GM19238 (cell line): Measurements from ENCODE around the gene CD96.
"Not testable (repeated sequence)": the region's sequence is repeated elsewhere in the genome, so short reads cannot be mapped to it uniquely, and the experiment has no call there.

Experiments
- DNase-seq: peaks from one replicate; pipeline ENCODE4 v3.0.0; 2011; ENCODE audit warnings: low spot score; ENCODE audit not compliant: insufficient read length

CD96 gene

DNA sequence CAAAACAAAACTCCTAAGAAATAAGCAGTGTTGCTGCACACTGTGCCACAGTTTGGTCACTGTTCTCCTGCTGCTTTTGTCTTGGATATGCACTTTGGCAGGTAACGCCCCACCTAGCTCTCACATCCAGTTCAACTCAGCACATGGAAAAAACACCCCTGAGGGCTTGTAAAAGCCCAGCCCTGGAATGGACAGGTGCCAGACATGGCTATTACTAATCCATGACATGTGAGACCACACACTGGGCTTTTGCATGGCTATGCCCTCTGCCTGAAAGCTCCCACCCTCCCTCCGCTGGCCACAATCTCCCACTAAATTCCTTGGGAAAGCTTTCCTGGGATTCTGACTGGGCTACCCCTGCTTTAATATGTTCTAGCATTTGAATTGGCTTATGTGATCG is 77.8 kb downstream of the CD96 start:
- no peak for DNase-seq

DNA sequence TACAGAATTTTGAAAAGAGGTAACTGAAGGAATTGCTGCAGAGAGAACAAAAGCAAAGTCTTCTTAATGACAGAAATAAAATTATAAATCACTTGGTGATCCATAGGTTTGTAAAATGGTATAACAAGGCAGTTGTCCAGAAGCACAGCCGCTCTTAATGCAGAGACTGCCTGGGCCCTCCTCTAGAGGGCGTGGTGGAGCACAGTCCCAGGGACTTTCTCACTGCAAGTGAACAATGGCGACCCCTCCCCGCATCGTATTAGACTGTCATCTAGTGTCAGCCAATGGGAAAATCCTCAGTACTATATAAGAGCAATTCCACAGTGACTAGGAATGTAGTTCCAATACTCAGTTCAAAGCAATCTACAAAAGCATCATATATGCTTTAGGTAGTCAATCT is 79.5 kb downstream of the CD96 start:
- no peak for DNase-seq

DNA sequence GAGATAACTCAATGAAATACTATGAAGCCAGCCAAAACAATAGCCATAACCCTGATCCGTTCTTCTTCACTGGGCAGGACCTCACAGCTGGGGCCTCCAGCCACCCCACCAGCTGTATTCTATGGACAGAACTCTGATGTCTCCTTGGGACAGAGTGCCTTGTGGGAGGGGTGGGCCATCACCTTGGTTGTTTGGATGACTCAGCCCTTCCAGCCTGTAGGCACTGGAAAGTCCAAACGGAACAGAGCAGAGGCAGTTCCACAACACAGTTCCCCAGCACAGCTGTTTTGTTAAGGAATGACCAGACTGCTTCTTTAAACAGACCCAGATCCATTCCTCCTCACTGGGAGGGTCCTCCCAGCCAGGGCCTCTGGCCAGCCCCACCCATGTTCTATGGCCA is 85.1 kb downstream of the CD96 start:
- DNase-seq = no peak

DNA sequence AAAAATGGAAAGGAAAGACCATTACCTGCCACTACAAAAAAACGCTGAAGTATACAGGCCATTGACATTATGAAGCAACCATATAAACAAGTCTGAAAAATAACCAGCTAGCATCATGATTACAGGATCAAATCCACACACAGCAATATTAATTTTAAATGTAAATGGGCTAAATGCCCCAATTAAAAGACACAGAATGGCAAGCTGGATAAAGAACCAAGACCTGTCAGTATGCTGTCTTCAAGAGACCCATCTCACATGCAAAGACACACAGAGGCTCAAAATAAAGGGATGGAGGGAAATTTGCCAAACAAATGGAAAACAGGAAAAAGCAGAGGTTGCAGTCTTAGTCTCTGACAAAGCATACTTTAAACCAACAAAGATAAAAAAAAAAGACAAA is 87.0 kb downstream of the CD96 start:
- DNase-seq = not testable (repeated sequence)

DNA sequence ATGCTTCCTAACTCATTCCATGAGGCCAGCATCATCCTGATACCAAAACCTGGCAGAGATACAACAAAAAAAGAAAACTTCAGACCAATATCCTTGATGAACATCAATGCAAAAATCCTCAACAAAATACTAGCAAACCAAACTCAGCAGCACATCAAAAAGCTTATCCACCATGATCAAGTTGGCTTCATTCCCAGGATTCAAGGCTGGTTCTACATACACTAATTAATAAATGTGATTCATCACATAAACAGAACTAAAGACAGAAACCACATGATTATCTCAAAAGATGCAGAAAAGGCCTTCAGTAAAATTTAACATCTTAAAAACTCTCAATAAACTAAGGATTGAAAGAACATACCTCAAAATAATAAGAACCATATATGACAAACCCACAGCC is 88.6 kb downstream of the CD96 start:
- not testable (repeated sequence) for DNase-seq

DNA sequence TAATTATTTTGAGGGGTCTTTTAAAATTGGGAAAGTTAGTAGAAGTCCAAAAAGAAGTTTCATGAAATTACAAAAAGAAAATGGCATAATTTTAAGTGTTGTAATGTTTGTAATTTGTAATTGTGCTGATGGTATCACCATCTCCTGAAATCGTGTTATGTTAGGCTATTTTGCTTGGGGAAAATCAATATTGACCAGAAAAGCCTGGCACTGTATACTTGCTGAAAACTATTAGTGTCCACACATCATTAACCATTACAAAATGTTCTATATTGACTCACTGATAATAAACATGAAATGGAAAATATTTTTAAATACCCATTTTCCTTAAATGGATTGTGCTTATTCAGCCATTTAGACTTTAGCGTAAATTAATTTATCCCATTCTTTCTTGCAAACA is 93.4 kb downstream of the CD96 start:
- DNase-seq = no peak

DNA sequence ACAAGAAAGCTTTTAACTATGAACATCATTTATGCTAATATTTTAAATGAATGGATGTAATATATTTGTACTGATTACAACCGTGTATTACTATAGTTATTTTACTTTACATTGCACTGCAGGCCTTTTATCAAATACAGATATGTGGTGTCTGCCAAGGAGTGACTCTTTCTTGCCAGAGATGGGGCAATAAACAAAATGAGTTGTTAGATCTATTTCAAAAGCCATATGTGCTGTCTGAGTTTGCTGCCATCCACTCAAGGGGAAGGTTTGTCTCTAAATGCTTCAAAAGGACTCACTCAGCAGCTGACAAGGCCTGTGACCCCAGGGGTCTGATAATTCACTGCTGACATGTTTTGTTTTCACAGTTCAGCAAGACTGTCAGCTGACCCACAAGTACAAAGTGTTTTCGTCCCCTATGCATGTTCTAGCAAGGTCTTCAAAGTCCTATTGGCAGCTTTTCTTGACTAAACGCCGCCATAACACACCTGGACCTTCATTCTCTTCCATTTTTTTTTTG is 94.4 kb downstream of the CD96 start:
- DNase-seq = no peak

DNA sequence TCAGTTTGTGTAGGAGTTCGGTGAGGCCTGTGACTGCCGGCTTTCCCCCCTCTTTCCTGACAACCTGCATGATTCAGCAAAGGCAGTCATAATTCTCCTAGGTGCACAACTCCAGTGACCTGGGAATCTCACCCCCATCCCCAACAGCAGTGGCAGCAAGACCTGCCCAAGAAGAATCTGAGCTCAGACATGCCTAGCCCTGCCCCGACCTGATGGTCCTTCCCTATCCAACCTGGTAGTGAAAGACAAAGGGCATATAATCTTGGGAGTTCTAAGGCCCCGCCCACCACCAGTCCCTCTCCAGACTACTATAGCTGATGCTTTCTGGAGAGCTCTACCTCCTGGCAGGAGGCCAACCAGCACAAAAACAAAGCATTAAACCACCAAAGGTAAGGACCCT is 97.3 kb downstream of the CD96 start:
- no peak for DNase-seq

DNA sequence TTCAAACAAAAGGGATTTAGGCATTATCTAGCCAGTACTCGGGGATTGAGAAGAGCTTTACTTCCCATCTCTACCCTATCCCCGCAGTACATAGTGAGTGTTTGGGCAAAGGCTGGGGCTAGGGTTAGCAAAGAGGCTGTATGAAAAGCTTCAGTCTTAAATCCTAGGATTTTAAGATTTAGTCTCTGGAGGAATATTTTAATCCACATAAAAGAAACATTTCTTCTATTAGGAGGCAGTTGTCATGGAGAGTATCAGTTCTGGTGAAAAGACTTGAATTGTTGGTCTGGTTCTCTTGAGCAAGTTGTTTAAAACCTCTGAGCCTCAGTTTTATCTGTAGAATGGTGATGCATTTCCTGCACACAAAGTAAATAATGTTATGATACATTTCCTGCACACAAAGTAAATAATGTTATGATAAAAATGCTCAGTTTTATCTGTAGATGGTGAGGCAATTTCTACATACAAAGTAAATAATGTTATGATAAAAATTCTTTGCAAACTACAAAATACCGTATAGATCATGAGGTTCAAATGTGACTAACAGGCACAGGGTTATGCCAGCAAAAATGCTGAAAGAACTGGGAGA is 107.1 kb downstream of the CD96 start:
- no peak for DNase-seq

DNA sequence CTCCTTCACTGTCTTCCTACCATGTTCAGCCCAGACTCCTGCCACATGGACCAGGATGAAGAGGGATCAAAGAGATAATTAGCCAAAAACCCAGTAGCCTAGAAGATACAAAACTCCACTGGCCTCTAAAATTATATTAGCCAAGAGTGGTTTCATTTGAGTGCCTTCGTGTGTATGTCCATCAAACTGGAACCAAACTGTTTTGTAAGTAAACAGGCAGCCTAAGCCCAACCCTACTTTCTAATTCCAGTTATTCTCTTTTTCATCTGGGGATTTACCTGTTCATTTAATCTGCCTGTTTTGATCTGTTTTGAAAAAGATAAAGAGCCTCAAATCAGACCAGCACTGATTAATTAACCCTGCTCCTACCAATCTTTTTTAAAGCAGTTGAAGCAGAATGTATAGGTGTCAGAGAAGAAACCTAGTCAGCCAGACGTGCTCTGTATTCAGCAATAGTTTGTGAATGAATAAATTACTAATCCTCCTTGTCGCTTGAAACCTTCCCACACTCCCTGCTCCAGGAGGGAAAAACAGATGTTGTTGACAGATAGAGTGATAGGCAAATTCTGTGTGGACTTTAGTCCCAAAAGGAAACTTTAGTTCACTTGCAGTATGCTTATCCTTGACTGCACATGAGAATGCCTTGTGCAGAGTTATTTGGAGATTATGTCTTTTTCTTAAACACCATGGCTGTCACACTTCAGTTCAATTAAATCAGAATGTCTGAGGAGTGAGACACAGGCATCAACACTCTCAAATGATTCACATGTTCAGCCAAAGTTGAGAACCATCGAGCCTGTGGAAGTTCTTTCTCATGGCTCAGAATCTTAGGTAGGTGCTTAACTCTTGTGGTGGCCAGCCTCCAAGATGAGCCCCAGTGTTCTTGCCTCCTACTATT is 108.6 kb downstream of the CD96 start:
- no peak for DNase-seq

DNA sequence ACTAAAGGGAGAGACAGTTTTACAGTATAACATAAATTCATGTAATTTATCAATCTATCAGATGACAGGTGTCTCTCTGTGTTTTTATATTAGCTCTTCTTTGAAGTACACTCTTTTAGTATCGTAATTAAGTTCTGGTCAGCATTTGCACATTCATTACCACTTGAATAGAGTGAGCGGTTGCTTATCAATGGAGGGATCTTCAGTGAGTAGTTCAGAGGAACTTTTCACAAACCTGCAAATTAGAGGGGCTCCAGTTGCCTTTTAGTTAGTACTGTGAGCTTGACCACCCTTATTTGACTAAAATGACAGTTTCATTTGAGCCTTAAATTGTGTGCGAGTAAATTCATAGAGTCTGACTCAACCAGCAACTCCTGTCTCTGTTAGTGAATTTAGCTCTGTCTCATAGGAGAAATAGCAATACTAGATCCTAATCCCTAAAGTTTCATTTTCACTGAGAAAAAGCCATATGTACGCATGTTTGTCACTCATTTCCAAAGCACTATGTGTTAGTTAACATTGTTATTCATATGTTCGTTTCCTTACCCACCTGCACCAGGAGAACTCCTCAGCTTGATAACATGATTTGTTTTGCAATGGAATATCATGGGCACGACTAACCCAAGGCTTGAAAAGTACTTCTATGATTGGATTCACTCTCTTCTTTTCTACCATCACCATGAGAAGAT is 110.6 kb downstream of the CD96 start:
- no peak for DNase-seq

DNA sequence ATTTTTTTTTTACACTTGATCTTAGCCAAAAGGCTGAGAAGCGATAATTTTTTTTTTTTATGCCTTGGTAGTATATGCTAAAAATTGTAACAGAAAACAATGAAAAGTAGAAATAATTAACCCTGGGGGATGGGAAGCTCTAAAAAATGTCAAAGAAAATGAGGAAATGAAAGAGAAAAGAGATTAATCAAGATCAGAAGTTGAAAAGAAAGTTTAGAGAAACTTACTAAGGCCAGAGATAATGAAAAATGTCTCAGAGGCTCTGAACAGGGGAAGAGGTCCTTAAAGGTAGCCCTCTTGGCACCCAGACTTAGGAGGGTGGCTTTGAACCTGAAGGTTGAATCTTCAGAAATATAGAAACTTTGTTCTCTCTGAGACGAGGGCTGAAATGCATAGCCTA is 111.8 kb downstream of the CD96 start:
- no peak for DNase-seq

DNA sequence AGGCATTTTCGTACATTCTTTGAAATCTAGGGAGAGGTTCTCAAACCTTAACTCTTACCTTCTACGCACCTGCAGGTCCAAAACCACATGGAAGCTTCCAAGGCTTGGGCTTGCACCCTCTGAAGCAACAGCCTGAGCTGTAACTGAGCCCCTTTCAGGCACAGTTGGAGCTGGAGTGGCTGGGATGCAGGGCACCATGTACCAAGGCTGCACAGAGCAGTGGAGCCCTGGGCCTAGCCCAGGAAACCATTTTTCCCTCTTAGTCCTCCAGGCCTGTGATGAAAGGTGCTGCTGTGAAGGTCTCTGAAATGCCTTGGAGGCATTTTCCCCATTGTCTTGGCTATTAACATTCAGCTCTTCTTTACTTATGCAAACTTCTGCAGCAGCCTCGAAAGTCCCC is 120.0 kb downstream of the CD96 start:
- no peak for DNase-seq

DNA sequence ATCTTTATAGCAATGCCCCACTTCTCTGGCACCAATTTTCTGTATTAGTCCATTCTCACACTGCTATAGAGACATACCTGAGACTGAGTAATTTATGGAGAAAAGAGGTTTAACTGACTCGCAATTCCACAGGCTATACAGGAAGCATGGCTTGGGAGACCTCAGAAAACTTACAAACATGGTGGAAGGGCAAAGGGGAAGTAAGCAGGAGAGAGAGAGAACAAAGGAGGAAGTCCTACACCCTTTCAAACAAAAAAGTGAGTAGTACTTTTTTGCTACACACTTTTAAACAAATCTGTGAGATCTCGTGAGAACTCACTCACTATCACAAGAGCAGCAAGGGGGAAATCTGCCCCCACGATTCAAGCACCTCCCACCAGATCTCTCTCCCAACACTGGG is 120.9 kb downstream of the CD96 start:
- no peak for DNase-seq

DNA sequence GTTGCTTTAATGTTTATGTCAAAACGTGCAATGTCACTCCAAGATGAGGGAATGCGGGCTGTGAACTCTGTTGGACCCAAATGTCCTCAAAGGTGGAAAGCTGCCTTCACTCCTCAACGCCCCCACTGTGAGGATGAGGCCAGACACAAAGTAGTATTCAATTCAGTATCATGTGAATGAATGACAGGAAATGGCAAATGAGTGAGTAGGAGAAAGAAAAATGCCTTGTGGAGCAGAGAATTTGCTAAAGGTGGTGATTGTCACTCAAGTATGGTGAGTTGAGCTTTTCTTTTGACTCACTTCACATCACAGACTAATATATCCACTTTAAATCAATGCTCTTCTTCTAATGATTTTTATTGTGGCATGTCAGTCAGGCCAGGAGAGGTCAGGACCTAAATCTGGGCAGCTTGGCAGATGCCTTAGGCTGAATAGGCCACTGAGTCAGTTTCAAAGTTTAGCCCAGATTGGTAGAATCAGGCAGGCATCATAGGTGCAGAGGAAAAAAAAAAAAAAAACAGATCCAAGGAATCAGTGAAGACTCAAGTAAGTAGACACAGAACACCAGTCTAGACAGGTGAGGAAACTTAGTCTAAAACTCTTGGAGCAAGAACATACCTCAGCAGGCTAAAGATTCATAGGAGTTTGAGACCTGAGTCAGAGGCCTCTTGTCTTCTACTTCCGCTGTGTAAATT is 124.2 kb downstream of the CD96 start:
- DNase-seq = no peak

DNA sequence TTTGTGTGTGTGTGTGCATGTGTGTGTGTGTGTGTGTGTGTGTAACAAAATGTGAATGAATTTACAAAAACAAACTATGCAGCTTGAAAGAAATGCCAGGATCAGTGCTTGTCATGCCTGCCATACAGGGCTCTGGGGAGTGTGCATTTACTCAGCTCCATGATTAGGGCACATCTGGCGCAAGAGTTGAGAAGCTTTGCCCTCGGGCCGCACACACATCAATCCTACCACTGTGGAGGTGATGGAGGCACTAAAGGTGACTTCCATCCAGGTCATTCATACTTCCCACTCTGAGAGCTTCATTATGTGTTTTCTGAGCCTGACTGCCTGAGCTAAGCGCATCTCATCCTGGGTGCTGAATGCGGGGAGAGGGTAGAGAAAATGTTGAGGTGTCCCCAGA is 125.2 kb downstream of the CD96 start:
- no peak for DNase-seq

DNA sequence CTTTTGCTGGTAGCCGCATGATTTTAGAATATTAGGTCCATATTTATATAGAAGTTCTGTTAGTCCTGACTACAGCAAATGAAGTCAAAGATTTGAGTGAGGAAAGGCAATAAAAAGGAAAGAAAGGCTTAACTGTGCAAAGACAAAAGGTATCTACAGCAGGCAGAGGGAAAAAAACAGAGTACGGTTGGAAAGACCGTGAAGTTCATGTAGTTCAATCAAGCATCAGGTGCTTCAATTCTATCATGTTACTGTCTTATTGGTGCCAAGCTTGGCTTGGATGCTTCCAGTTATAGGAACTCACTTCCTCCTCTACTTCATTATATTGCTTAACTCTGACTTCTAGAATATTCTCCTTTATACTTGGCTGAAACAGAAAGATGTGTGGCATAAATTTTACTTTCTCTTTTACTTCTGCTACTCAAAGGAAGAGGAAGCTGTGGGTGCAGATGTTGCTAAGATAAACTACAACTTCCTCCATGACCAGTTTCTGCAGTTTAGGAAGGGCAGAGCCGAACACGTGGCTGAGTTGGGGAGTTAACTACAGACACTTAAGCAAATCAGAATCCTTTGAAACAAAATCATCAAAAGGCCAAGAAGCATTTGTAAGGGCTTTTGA is 125.7 kb downstream of the CD96 start:
- peak; percentile 40 for DNase-seq

DNA sequence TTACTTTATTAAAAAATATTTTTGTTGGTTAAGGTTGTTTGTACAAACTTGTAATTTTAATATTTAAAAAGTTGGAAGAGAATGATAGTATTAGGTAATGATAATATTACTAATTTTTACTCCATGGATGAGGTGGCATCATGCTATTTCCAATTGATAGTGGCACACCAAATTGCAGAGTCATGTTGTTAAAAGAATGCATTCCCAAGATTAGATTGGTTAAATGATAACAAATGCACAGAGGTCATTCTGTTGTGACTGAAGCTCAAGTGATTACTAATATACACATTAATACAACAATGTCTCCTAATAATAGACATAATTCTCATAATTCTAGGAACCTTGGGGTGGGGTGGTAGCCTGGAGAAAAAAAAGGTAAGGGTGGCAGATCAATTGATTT is 126.3 kb downstream of the CD96 start:
- no peak for DNase-seq

DNA sequence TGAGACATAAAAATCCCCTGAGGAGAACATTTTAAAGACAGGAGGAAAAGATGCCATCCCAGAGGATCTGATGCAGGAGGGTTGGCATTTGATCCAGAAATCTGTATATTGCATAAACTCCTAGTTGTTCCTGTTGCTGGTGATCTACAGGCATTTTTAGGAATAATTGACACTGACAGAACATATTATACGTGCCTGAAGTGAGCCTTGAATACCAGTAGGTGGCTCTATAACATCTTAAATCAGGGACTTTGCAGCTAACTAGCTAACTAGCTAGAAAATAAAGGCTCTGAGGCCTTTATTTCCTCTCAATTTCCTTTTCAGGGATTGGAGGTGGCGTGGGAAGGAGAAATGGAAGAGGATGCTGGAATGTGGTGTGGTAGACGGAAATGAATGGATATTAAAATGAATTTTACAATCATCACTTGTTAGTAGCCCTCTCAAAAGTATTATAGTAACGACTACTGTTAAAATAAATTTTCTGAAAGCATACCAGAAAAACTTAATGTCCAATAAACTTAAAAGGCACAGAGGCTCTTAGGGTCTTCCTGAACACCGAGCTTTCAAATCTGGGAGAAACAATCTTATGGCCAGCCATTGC is 127.0 kb downstream of the CD96 start:
- DNase-seq = no peak

DNA sequence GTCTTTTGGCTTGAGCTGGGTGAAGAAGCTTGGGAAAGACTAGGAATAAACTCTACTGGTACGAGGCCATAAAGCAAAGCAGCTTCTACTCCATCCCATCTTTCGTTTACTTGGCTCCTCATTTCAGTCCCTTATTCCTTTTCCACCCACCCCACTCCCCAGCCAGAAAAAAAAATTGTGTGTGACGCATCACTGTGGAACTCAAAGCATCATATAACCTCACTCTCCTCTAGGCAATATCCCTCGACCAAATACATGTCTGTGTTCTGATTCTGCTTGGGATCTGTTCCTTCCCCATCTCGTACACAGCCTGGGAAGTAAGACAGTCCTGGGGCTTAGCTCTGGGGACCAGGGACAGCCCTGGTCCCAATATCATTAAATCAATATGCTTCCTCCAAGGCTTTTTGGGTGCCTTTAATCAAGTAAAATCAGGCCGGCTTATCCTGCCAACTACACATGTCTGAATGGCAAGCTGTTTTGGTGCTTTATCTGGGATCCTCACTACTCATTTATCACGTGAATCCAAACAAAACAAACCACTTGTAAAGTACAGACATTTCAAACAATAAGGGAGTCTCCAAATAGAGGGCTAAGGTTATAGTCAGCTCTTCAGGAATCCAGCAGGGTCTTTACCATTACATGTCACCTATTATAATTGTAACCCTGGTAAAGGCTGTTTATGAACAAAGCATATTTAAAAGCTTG is 128.1 kb downstream of the CD96 start:
- DNase-seq = no peak
